Thyroid gland (tissue), 4 donors: Measurements from ENCODE around the gene ZNF341. TPM values are rescaled to one million over a fixed set of nuclear protein-coding genes. Genes with fewer than 3 reads are reported as not detected.

ENCODE experiments used
- DNase-seq, 2 donors: peaks; one replicate each; pipeline ENCODE4 v3.0.0-alpha.2; 2019
- H3K27ac ChIP-seq, 3 donors: fragments of 200-600 bp; sonication (generic); 1 replicate in 2 of 3; 2 replicates in 1 of 3; pipeline ENCODE4 v1.5.1; 2016 to 2019; ENCODE audit warnings: mild to moderate bottlenecking in 1 of 3, moderate library complexity in 1 of 3
- H3K27me3 ChIP-seq: fragments of 200-600 bp; sonication (generic); one replicate; pipeline ENCODE4 v1.5.1; 2019
- H3K36me3 ChIP-seq, 2 donors: fragments of 200-600 bp; sonication (generic); one replicate each; pipeline ENCODE4 v1.5.1; 2016 to 2019
- H3K4me1 ChIP-seq, 2 donors: fragments of 200-600 bp; sonication (generic); one replicate each; pipeline ENCODE4 v1.5.1; 2017 to 2019
- H3K4me3 ChIP-seq, 3 donors: fragments of 200-600 bp; sonication (generic); replicated peaks in 1 of 3; 1 replicate in 2 of 3; 2 replicates in 1 of 3; pipeline ENCODE4 v1.5.1; 2016; ENCODE audit warnings: mild to moderate bottlenecking in 1 of 3
- H3K9me3 ChIP-seq: fragments of 200-600 bp; sonication (generic); one replicate; pipeline ENCODE4 v1.5.1; 2017
- CTCF ChIP-seq, 6 experiments: fragments of 200-600 bp in 3 of 6; fragments of 450-650 bp in 3 of 6; sonication (generic) in 3 of 6; IDR thresholded peaks; one replicate each; pipeline ENCODE4 v1.5.1; 2016 to 2019; ENCODE audit warnings: antibody characterized with exemption in 6 of 6, mild to moderate bottlenecking in 2 of 6, inconsistent platforms in 1 of 6, moderate library complexity in 1 of 6
- POLR2A ChIP-seq, 2 donors: fragments of 450-650 bp; IDR thresholded peaks; one replicate each; pipeline ENCODE4 v1.6.1; 2017; ENCODE audit warnings: antibody characterized with exemption in 2 of 2, mild to moderate bottlenecking in 2 of 2, moderate library complexity in 1 of 2
- WGBS, 2 donors: methylation state at CpG; one replicate each; pipeline ENCODE4 v1.1.5; 2017; 5-methylcytosine and 5-hydroxymethylcytosine counted together
- intact Hi-C: fragments of 100-400 bp; cut with DNase I; formaldehyde crosslinking; loops from one replicate; pipeline ENCODE4 v1.15.1; 2023
- total RNA-seq, 4 donors: library from RNA; depleted of rRNA; stranded (reverse); fragments of >200 nt; gene quantifications; one replicate each; pipeline ENCODE4 v1.2.3, GENCODE V29; 2016

Gene ZNF341
- total RNA-seq, 4 donors from 2014 or later, result 1.1 to 3.5 (median 2.8) TPM

DNA sequence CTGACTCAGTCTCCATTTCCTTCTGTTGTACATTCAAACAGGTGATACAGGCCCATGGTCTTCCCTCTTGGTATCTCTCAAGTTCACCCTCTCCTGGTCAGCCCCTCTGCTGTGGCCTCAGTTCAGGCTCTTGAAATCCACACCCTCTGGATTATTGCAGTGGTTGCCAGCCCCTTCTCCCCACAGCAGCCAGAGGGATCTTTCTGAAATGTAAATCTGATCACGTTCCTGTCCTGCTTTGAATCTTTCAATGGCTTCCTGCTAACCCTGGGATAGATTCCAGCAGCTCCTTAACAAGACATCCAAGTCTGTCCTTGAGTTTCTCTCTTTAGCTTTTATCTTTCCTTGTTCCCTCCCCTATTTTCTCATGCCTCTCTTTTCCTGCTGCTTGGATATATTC, 101.5 kb downstream of the ZNF341 start:
- no peak for TF ChIP-seq POLR2A (IDR thresholded peaks at IDR 0.05)
- TF ChIP-seq CTCF (IDR thresholded peaks at IDR 0.05), result no peak
- H3K36me3 ChIP-seq, result no peaks in the 10 kb centered on the region
- H3K4me1 ChIP-seq, result peaks cover 55 to 81% of the 10 kb centered on the region in 2 donors
- no peak overlapping the region for H3K4me3 ChIP-seq
- DNase-seq, result no peak
- no peaks in the 10 kb centered on the region for H3K9me3 ChIP-seq
- intact Hi-C loops, result no loop called here
- peak overlapping the region in 2 of 3 donors; percentile 21 to 70 for H3K27ac ChIP-seq
- H3K27me3 ChIP-seq, result no peaks in the 10 kb centered on the region
- WGBS, 2 donors, result 14 to 15% methylated on average over 1 of the region's 1 CpG

- H3K36me3 ChIP-seq, result no peaks in the 10 kb centered on the region
- intact Hi-C loops, result no loop called here
- H3K4me3 ChIP-seq, result no peak overlapping the region
- H3K27me3 ChIP-seq, result no peaks in the 10 kb centered on the region
- WGBS, 2 donors, result 86 to 91% methylated on average over 9 of the region's 9 CpGs
- H3K4me1 ChIP-seq, result peaks cover 42 to 73% of the 10 kb centered on the region in 2 donors
- H3K9me3 ChIP-seq, result no peaks in the 10 kb centered on the region
- DNase-seq, result no peak
- no peak overlapping the region for H3K27ac ChIP-seq
- TF ChIP-seq POLR2A (IDR thresholded peaks at IDR 0.05) (no peak), CTCF (IDR thresholded peaks at IDR 0.05) (no peak)
Observed at GRCh38 chr20:33835615-33836172, 103.9 kb downstream of the ZNF341 start.

DNA sequence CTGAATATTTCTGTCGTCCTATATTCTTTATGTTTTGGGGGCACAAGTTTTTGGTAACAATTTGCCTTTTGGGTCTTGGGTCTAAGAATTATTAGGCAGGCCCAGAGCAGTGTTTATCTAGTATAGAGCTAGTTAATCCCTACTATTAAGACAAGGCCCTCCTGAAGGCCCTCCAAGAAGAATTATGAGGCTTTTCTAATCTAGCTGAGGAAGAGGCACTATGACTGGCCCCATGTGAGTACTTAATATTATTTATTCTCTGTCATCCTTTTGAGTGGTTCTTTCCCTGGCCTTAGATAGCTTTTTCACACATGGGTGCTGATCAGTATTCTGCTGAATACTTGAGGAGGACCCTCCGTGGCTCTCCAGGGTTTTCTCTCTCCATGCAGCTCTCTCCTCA, 104.5 kb downstream of the ZNF341 start:
- peaks cover 42 to 76% of the 10 kb centered on the region in 2 donors for H3K4me1 ChIP-seq

DNA sequence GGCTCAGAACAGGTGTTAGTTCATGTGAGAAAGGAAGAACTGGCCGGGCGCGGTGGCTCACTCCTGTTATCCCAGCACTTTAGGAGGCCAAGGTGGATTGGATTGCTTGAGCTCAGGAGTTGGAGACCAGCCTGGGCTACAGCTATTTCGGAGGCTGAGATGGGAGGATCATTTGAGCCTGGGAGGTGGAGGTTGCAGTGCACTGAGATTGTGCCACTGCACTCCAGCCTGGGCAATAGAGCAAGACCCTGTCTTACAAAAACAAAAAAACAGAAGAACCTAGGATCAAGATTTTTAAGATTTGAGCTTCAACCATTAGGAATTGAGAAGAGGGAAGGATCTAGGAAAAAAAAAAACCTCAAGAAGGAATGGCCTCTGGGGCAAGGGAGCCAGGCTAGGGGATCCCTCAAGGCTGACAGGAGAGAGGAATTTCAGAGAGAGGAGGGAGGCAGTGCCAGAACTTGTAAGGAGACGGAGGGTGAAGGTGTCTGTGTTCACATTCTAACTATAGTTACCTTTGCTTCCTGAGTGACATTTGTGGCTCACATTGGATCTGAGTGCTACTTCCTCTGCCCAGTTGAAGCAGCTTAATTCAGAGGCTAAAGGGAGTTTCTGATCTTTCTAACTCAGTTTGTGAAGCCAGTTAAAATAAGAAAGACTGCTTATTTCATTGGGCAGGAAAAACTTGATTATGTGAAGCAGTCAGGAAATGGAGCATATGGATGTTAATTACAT, 105.5 kb downstream of the ZNF341 start:
- WGBS, 2 donors, result 88 to 89% methylated on average over 5 of the region's 5 CpGs
- no peak for DNase-seq
- no peak overlapping the region for H3K4me3 ChIP-seq
- peaks cover 35 to 72% of the 10 kb centered on the region in 2 donors for H3K4me1 ChIP-seq
- H3K27ac ChIP-seq, result peak overlapping the region in 1 of 3 donors; percentile 10
- intact Hi-C loops, result no loop called here
- H3K27me3 ChIP-seq, result no peaks in the 10 kb centered on the region
- TF ChIP-seq POLR2A (IDR thresholded peaks at IDR 0.05) (no peak), CTCF (IDR thresholded peaks at IDR 0.05) (no peak)
- H3K36me3 ChIP-seq, result no peaks in the 10 kb centered on the region
- H3K9me3 ChIP-seq, result no peaks in the 10 kb centered on the region

More for the DNA sequence above, 104.5 kb downstream of the ZNF341 start:
- TF ChIP-seq POLR2A (IDR thresholded peaks at IDR 0.05) (no peak), CTCF (IDR thresholded peaks at IDR 0.05) (no peak)
- Histone ChIP-seq H3K9me3 (no peaks in the 10 kb centered on the region), H3K36me3 (no peaks in the 10 kb centered on the region), H3K27me3 (no peaks in the 10 kb centered on the region), H3K27ac (peak overlapping the region in 2 of 3 donors; percentile 28 to 35), H3K4me3 (no peak overlapping the region)
- 52 to 61% methylated on average over 2 of the region's 2 CpGs for WGBS, 2 donors
- no peak for DNase-seq
- intact Hi-C loops, result no loop called here
